GM19372 (cell line): Measurements from ENCODE around the gene CHST11.
"Not testable (repeated sequence)": the region's sequence is repeated elsewhere in the genome, so short reads cannot be mapped to it uniquely, and the experiment has no call there.

Experiments
- ATAC-seq: cut with Tn5 transposase; IDR thresholded peaks from one replicate; pipeline ENCODE4 v1.9.1; 2021; ENCODE audit warnings: mild to moderate bottlenecking, low read depth, moderate library complexity; ENCODE audit not compliant: unreplicated experiment

Gene CHST11

GRCh38 chr12:104741497-104742367 is 285.0 kb downstream of the CHST11 start:
- ATAC-seq: no peak

GRCh38 chr12:104742551-104743201 is 285.9 kb downstream of the CHST11 start:
- ATAC-seq: no peak

GRCh38 chr12:104743202-104743580 is 286.4 kb downstream of the CHST11 start:
- no peak for ATAC-seq

GRCh38 chr12:104743753-104744548 is 287.2 kb downstream of the CHST11 start:
- not testable (repeated sequence) for ATAC-seq

DNA sequence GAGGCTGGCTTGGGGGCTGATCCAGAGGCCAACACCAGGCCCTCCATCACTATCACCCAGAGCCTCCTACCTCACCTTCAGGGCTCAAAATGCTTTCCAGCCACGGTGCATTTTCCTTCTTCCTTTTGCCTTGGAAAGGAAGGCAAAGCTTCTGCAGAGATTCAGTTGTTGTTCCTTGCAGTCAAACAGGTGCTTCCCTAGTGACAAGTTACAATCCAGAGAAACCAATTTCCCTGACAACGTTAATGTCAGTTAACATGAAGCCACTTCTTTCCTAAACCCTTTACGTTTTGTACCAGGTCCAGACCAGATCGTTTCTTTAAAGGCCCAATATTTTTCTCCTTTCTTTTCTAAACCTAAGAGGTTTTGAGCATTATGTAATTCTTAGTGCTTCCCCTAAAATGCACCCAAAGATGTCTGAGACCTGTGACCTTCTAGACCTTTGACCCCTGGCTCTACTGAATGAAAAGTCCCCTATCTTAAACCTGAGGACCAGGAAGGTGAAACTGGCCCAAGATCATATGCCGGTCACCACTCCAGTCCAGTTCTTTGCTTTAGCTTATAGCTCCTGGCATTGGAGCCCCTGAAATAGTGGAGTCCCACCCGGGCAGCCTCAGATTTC is 289.8 kb downstream of the CHST11 start:
- ATAC-seq: no peak

DNA sequence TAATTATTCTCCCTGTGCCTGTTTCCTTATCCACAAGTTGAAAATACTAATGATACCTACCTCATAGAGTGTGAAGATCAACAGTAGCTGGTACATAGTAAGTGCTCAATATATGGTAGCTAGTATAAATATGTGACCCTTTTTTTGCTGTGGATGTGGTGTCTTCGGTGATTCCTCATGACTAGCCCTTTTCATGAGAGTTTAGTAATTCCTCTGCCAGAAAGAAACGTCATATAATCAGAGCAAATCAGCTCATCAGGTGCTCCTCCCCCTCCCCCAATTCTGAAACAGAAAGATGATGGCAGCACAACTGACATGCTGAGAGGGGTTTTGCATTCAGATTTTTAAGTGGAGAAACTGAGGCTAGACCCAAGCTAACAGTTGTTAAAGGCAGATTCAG is 290.6 kb downstream of the CHST11 start:
- ATAC-seq: no peak

GRCh38 chr12:104747955-104748354 is 291.2 kb downstream of the CHST11 start:
- no peak for ATAC-seq

GRCh38 chr12:104748356-104748755 is 291.6 kb downstream of the CHST11 start:
- ATAC-seq: no peak

DNA sequence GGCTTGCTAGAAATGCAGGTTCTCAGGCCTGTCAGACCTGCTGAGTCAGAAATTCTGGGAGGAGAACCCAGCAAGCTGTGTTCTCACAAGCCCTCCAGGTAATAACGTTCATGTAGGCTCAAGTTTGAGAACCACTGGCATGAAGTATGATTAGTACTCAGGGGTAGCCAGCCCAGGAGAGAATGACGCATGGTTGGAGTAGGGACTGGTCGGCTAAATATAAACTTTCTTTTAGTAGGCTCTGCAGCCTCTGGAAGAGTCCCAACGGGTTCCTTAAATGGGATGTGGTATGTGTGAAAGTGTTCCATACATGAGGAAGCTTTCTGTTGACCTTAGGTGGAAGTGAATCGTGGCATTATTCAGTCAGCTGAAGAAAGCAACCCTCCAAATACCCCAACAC is 292.0 kb downstream of the CHST11 start:
- ATAC-seq: no peak

DNA sequence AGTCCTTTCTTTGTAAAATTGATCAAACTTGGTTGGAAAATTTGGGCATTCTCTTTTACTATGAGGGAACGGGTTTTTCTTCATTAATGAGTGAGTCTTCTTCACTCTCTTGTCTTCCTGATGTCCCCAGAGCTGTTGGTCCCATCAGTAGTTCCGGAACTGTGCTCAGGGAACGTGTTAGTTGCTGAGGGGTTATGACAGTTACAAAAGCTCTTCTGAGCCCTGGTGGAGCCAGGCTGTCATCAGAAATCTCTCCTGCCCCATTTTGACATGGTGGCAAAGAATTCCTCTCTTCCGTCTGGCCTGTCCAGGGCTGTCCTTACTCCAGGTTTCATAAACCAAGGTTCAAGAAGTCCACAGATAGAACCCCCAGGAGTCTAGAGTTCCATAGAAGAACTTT is 292.8 kb downstream of the CHST11 start:
- no peak for ATAC-seq

DNA sequence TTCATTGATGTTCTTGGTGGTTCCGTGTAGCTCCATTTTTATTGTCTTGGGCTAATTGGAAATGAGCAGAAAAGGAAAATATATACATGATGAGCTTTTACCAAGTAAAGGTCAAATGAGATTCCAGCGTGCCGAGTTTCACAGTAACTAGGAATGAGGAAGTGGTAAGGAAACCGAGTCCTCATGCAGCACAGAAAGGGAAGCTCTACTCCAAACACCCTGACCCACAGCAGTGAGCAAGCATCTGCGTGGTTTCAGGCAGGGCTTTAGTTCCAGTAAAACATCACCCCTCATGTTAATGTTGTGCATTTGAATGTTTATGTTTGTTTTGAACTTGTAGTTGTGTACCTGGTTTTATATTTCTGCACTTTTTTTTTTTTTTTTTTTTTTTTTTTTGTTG is 293.3 kb downstream of the CHST11 start:
- ATAC-seq: no peak

- no peak for ATAC-seq
These were observed 294.4 kb downstream of the CHST11 start for GRCh38 chr12:104751120-104751519.

- peak; percentile 70 for ATAC-seq
These were observed 294.8 kb downstream of the CHST11 start for GRCh38 chr12:104751594-104751993.

DNA sequence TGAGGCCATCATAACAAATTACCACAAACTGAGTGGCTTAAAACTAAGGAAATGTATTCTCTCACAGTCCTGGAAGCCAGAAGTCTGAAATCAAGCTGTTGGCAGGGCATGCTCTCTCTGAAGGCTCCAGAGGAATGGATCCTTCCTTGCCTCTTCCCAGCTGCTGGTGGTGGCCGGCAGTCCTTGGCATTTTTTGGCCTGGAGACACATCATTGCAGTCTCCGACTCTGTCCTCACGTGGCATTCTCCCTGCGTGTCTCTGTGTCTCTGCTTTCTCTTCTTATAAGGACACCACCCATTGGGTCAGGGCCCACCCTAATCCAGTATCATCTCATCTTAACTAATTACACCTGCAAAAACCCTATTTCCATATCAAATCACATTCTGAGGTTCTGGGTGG is 295.3 kb downstream of the CHST11 start:
- ATAC-seq: no peak

DNA sequence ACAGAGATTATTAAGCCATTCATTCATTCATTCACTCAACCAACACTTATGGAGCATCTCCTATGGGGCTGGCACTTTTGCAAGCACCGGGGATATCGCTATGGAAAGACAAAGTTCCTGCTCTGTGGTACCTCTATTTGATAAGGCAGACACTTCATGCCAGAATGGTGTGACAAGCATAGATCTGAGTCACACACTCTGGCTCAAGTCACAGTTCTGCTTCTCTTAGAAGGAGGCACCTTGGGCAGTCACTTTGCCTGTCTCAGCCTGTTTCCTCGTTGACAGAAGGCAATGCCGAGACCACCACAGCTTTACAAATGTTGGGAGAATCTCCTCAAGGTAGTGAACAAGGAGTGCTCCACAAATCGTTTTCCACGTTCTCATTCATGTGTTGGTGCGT is 296.1 kb downstream of the CHST11 start:
- no peak for ATAC-seq

GRCh38 chr12:104756901-104757300 is 300.2 kb downstream of the CHST11 start:
- ATAC-seq: no peak

- no peak for ATAC-seq
These were observed 302.0 kb downstream of the CHST11 start for GRCh38 chr12:104758771-104759170.

GRCh38 chr12:104761091-104761490 is 304.3 kb downstream of the CHST11 start:
- no peak for ATAC-seq

DNA sequence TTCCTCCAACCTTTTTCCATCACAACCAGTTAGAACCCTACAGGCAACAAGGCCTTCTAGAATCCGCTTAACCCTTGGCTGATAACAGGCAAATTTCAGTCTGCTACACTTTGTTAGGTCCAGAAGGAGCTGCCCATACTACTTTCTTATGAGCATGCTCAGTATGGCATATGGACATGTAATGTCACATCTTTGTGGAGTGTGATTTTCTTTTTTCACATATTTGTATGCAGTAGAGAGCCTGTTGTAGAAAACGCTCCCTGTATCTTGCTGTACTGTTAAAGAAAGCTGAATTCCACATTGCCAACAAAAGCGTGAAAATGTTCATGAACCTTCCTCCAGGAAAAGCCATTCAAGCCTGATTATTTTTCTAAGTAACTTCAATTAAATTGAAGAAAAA is 304.9 kb downstream of the CHST11 start:
- no peak for ATAC-seq

- ATAC-seq: no peak
These were observed 306.5 kb downstream of the CHST11 start for GRCh38 chr12:104763168-104763805.
